Keratinocyte (primary cell): Measurements from ENCODE around the gene MIDN. TPM values are rescaled to one million over a fixed set of nuclear protein-coding genes. Genes with fewer than 3 reads are reported as not detected.

Experiments used
- DNase-seq: peaks from one replicate; pipeline ENCODE4 v3.0.0-alpha.2; 2011; ENCODE audit warnings: low read depth, missing footprints, low spot score
- FAIRE-seq: peaks from 2 replicates; lab custom pipeline; 2011; peaks lifted over from hg19 to GRCh38; lab: Jason Lieb, UNC
- H2AFZ ChIP-seq: 2 replicates; pipeline ENCODE4 v1.6.0; 2012; ENCODE audit warnings: low read length, control low read depth, inconsistent platforms; ENCODE audit not compliant: control insufficient read depth
- H3K27ac ChIP-seq: 2 replicates; pipeline ENCODE4 v1.5.1; 2011; ENCODE audit warnings: low read length; ENCODE audit not compliant: control insufficient read depth, insufficient read depth
- H3K27me3 ChIP-seq: 3 replicates; pipeline ENCODE4 v1.6.0; 2011; ENCODE audit warnings: low read length; ENCODE audit not compliant: control insufficient read depth, insufficient read depth; ENCODE audit errors: extremely low read depth
- H3K36me3 ChIP-seq, 2 experiments: 2 replicates in 1 of 2; 3 replicates in 1 of 2; pipeline ENCODE4 v1.5.1; 2011; ENCODE audit warnings: low read length in 2 of 2, mild to moderate bottlenecking in 1 of 2; ENCODE audit not compliant: control insufficient read depth in 2 of 2, insufficient read depth in 2 of 2; ENCODE audit errors: extremely low read depth in 1 of 2
- H3K4me1 ChIP-seq: 3 replicates; pipeline ENCODE4 v1.5.1; 2011; ENCODE audit warnings: low read length; ENCODE audit not compliant: control insufficient read depth, insufficient read depth; ENCODE audit errors: extremely low read depth
- H3K4me2 ChIP-seq: 3 replicates; pipeline ENCODE4 v1.6.0; 2011; ENCODE audit warnings: low read depth, low read length; ENCODE audit not compliant: control insufficient read depth, insufficient read depth; ENCODE audit errors: extremely low read depth
- H3K4me3 ChIP-seq, 3 experiments: fragments of 200-600 bp in 1 of 3; sonication (generic) in 1 of 3; 2 replicates in 2 of 3; 3 replicates in 1 of 3; pipeline ENCODE4 v1.5.1; 2011 to 2016; ENCODE audit warnings: low read length in 3 of 3, mild to moderate bottlenecking in 3 of 3, control low read depth in 2 of 3, inconsistent platforms in 1 of 3, low read depth in 1 of 3, mixed read lengths in 1 of 3, mixed run types in 1 of 3, moderate library complexity in 1 of 3; ENCODE audit not compliant: control insufficient read depth in 2 of 3, insufficient read depth in 2 of 3; ENCODE audit errors: extremely low read depth in 1 of 3
- H3K79me2 ChIP-seq: 2 replicates; pipeline ENCODE4 v1.6.0; 2012; ENCODE audit warnings: low read length; ENCODE audit not compliant: control insufficient read depth, insufficient read depth
- H3K9ac ChIP-seq: 3 replicates; pipeline ENCODE4 v1.6.0; 2011; ENCODE audit warnings: low read length; ENCODE audit not compliant: control insufficient read depth, insufficient read depth; ENCODE audit errors: extremely low read depth
- H3K9me1 ChIP-seq: 3 replicates; pipeline ENCODE4 v1.6.0; 2011; ENCODE audit warnings: low read length; ENCODE audit not compliant: control insufficient read depth, insufficient read depth; ENCODE audit errors: extremely low read depth
- H3K9me3 ChIP-seq: 2 replicates; pipeline ENCODE4 v1.5.1; 2012; ENCODE audit warnings: low read depth, low read length; ENCODE audit not compliant: control insufficient read depth
- H4K20me1 ChIP-seq: 3 replicates; pipeline ENCODE4 v1.6.0; 2011; ENCODE audit warnings: low read length; ENCODE audit not compliant: control insufficient read depth, insufficient read depth; ENCODE audit errors: extremely low read depth
- CTCF ChIP-seq, 3 experiments: IDR thresholded peaks in 1 of 3; conservative IDR thresholded peaks in 1 of 3; optimal IDR thresholded peaks in 1 of 3; 2 replicates in 2 of 3; 3 replicates in 1 of 3; pipeline versions ENCODE3 to v1.5.1; 2011; ENCODE audit warnings: low read length in 3 of 3, mild to moderate bottlenecking in 3 of 3, moderate library complexity in 2 of 3, control low read depth in 1 of 3, inconsistent platforms in 1 of 3; ENCODE audit not compliant: insufficient read depth in 2 of 3; ENCODE audit errors: extremely low read depth in 1 of 3
- EZH2 ChIP-seq: IDR thresholded peaks from one replicate; pipeline ENCODE4 v1.6.1; 2012; ENCODE audit warnings: inconsistent platforms, mild to moderate bottlenecking, low read length, moderate library complexity
- dilution Hi-C: fragments of 300-500 bp; cut with MboI; formaldehyde crosslinking; loops from one replicate; pipeline ENCODE4 v1.7.0; 2020; ENCODE audit warnings: low sequenced_read_pairs; ENCODE audit not compliant: extremely low pct_ligation_motif_present
- polyA plus RNA-seq, 5 experiments: library from polyadenylated mRNA; depleted of rRNA in 3 of 5; stranded (reverse) in 3 of 5; stranded (forward) in 1 of 5; unstranded in 1 of 5; fragments of >200 nt; gene quantifications; 1 replicate in 1 of 5; 2 replicates in 3 of 5; 3 replicates in 1 of 5; pipeline versions ENCODE4 v1.2.1 to v1.2.3, GENCODE V29; 2011 to 2012; ENCODE audit warnings: missing spikeins in 2 of 5, low read depth in 1 of 5, low replicate concordance in 1 of 5

MIDN gene
- polyA plus RNA-seq, 1 donor (not counting 4 experiments of a cell fraction or from before 2014, with no cell fraction given) = 4.7 TPM

- Histone ChIP-seq H3K27ac (no peak overlapping the region), H3K4me3 (no peak overlapping the region), H3K4me1 (peaks cover 9% of the 10 kb centered on the region), H3K9me3 (no peaks in the 10 kb centered on the region), H3K9me1 (no peaks in the 10 kb centered on the region), H3K27me3 (no peaks in the 10 kb centered on the region), H3K79me2 (no peaks in the 10 kb centered on the region), H4K20me1 (no peaks in the 10 kb centered on the region), H2AFZ (no peak overlapping the region), H3K36me3 (no peaks in the 10 kb centered on the region), H3K4me2 (no peak overlapping the region), H3K9ac (no peak overlapping the region)
- no peak for TF ChIP-seq CTCF (optimal IDR thresholded peaks at IDR 0.05 in 1 of 3, IDR thresholded peaks at IDR 0.05 in 1 of 3, conservative IDR thresholded peaks at IDR 0.05 in 1 of 3; ENCODE audit: extremely low read depth in 1 of 3, insufficient read depth in 2 of 3, low read length in 3 of 3)
- no peak for TF ChIP-seq EZH2
- no peak for FAIRE-seq
- no peak for DNase-seq
- dilution Hi-C loops = no loop called here
Measured at GRCh38 chr19:1308718-1309117, 60.3 kb downstream of the MIDN start.

Other genes starting within 250 kb of the MIDN start
- gene GRIN3B, start 248.2 kb upstream of the MIDN start, polyA plus RNA-seq = 0.20 to 1.9 TPM (median 0.84 TPM) in 3 replicates
- gene TMEM259, start 227.5 kb upstream of the MIDN start, polyA plus RNA-seq = 61.5 to 136 TPM (median 88.0 TPM) in 3 replicates
- not detected in 3 replicates for gene RNU6-2, start 227.1 kb upstream of the MIDN start, polyA plus RNA-seq
- gene CNN2, start 222.0 kb upstream of the MIDN start, polyA plus RNA-seq = 105 to 495 TPM (median 136 TPM) in 3 replicates
- gene ABCA7, start 208.5 kb upstream of the MIDN start, polyA plus RNA-seq = 7.4 to 11.0 TPM (median 7.9 TPM) in 3 replicates
- gene ARHGAP45, start 181.4 kb upstream of the MIDN start, polyA plus RNA-seq = 0.56 to 1.3 TPM (median 1.1 TPM) in 3 replicates
- gene POLR2E, start 153.2 kb upstream of the MIDN start, polyA plus RNA-seq = 178 to 229 TPM (median 200 TPM) in 3 replicates
- 193 to 279 TPM (median 243 TPM) in 3 replicates for gene GPX4, start 144.6 kb upstream of the MIDN start, polyA plus RNA-seq
- 10.9 to 19.4 TPM (median 13.1 TPM) in 3 replicates for gene SBNO2, start 74.3 kb upstream of the MIDN start, polyA plus RNA-seq
- 24.6 to 31.4 TPM (median 28.1 TPM) in 3 replicates for gene STK11, start 42.8 kb upstream of the MIDN start, polyA plus RNA-seq
- 0.93 to 2.8 TPM (median 1.2 TPM) in 3 replicates for gene CBARP, start 10.6 kb upstream of the MIDN start, polyA plus RNA-seq
- gene ATP5F1D, start 6.8 kb upstream of the MIDN start, polyA plus RNA-seq = 51.3 to 95.4 TPM (median 80.0 TPM) in 3 replicates
- gene CIRBP, start 20.7 kb downstream of the MIDN start, polyA plus RNA-seq = 97.5 to 164 TPM (median 113 TPM) in 3 replicates
- gene FAM174C, start 26.9 kb downstream of the MIDN start, polyA plus RNA-seq = 18.5 to 30.1 TPM (median 27.6 TPM) in 3 replicates
- not detected in 3 replicates for gene EFNA2, start 37.3 kb downstream of the MIDN start, polyA plus RNA-seq
- gene NDUFS7, start 135.3 kb downstream of the MIDN start, polyA plus RNA-seq = 23.2 to 52.1 TPM (median 41.3 TPM) in 3 replicates
- gene GAMT, start 153.0 kb downstream of the MIDN start, polyA plus RNA-seq = 5.7 to 15.6 TPM (median 7.6 TPM) in 3 replicates
- 56.4 to 99.2 TPM (median 71.6 TPM) in 3 replicates for gene DAZAP1, start 159.0 kb downstream of the MIDN start, polyA plus RNA-seq
- gene RPS15, start 189.8 kb downstream of the MIDN start, polyA plus RNA-seq = 795 to 1,391 TPM (median 803 TPM) in 3 replicates
- gene APC2, start 201.5 kb downstream of the MIDN start, polyA plus RNA-seq = 0.01 to 0.05 TPM (median 0.01 TPM) in 3 replicates
- gene C19orf25, start 230.6 kb downstream of the MIDN start, polyA plus RNA-seq = 11.2 to 24.9 TPM (median 13.8 TPM) in 3 replicates
- 0.25 to 1.2 TPM (median 0.27 TPM) in 3 replicates for gene PCSK4, start 241.8 kb downstream of the MIDN start, polyA plus RNA-seq
- gene REEP6, start 242.6 kb downstream of the MIDN start, polyA plus RNA-seq = 1.2 to 1.3 TPM (median 1.2 TPM) in 3 replicates